ENCODE data around the gene PIK3CB. TPM values are rescaled to one million over a fixed set of nuclear protein-coding genes. Genes with fewer than 3 reads are reported as not detected.

PIK3CB gene
- total RNA-seq, 1 experiment from 2014 or later, result 35.6 TPM

- no peak overlapping the region for H2BK15ac ChIP-seq (ENCODE audit: low read depth, low read length)
- DNase-seq, result no peak
- Mint-ChIP-seq H3K27ac (no peak overlapping the region), H3K9me3 (no peaks in the 10 kb centered on the region; a peak in 1 of 5 replicates), H3K4me3 (no peak overlapping the region), H3K36me3 (ENCODE audit: insufficient read depth in 1 of 3, low read depth in 3 of 3) (peaks cover 16 to 58% (median 50%) of the 10 kb centered on the region in 3 experiments), H3K27me3 (ENCODE audit: low read depth) (no peaks in the 10 kb centered on the region), H3K4me1 (no peaks in the 10 kb centered on the region)
- no CpG with 5 or more reads among the region's 2 CpGs for whole genome bisulfite sequencing (ENCODE audit: extremely low coverage, insufficient read length, low lambda C conversion rate)
- no peak for TF ChIP-seq CTCF (conservative IDR thresholded peaks at IDR 0.05)
- no peak overlapping the region for H3K4ac ChIP-seq (ENCODE audit: low read depth, low read length)
- H4K8ac ChIP-seq (replicated peaks; ENCODE audit: insufficient read length, low read depth, low read length), result no peak overlapping the region
- no peaks in the 10 kb centered on the region for H3K4me1 ChIP-seq (ENCODE audit: insufficient read depth, low read length)
- no peak overlapping the region for H2BK12ac ChIP-seq (ENCODE audit: insufficient read length, low read depth, low read length)
- H3K79me1 ChIP-seq (ENCODE audit: insufficient read depth, low read depth, low read length, poor library complexity, severe bottlenecking), result no peaks in the 10 kb centered on the region
- H3T11ph ChIP-seq (ENCODE audit: low read length), result no peak overlapping the region
- no peak overlapping the region for H2AK5ac ChIP-seq (ENCODE audit: insufficient read length, low read length)
- H3K23me2 ChIP-seq (ENCODE audit: insufficient read length, low read depth, low read length, poor library complexity, severe bottlenecking), result no peaks in the 10 kb centered on the region
- no peak overlapping the region for H4K5ac ChIP-seq (ENCODE audit: insufficient read length, low read depth, low read length)
- no peak overlapping the region for H2BK20ac ChIP-seq (ENCODE audit: low read depth, low read length, poor library complexity, severe bottlenecking)
- H3K18ac ChIP-seq (ENCODE audit: insufficient read length, low read depth, low read length), result no peak overlapping the region
- no peaks in the 10 kb centered on the region for H3K79me2 ChIP-seq (ENCODE audit: insufficient read depth, low read length)
- no peak overlapping the region for H3K56ac ChIP-seq (ENCODE audit: insufficient read length, low read depth, low read length)
- no peaks in the 10 kb centered on the region for H4K20me1 ChIP-seq (ENCODE audit: control insufficient read depth, insufficient read depth, insufficient read length)
- no peaks in the 10 kb centered on the region for H3K9me3 ChIP-seq (ENCODE audit: control insufficient read depth, low read depth, low read length)
- H3K4me2 ChIP-seq (ENCODE audit: insufficient read depth, insufficient read length, low read length), result no peak overlapping the region
- H2BK5ac ChIP-seq (ENCODE audit: insufficient read length, low read length), result no peak overlapping the region
- H3K14ac ChIP-seq (ENCODE audit: insufficient read depth, low read length), result no peak overlapping the region
- no peak overlapping the region for H4K91ac ChIP-seq (ENCODE audit: insufficient read length, low read depth, low read length)
- H2BK120ac ChIP-seq (ENCODE audit: low read depth, low read length, poor library complexity, severe bottlenecking), result no peak overlapping the region
- H3K23ac ChIP-seq (ENCODE audit: insufficient read length, low read depth, low read length), result no peak overlapping the region
- no peaks in the 10 kb centered on the region for H3K27me3 ChIP-seq (ENCODE audit: insufficient read depth, low read length)
- H3K27ac ChIP-seq (ENCODE audit: insufficient read length, low read depth, low read length), result no peak overlapping the region
- H2AFZ ChIP-seq (ENCODE audit: low read length), result no peak overlapping the region
- no peak overlapping the region for H3K9ac ChIP-seq (ENCODE audit: extremely low read depth, insufficient read length, low read length)
Observed at GRCh38 chr3:138657508-138657907, 177.2 kb downstream of the PIK3CB start.
